BLaER1 (cell line): Measurements from ENCODE around the gene HSPA2.
"Not testable (repeated sequence)": the region's sequence is repeated elsewhere in the genome, so short reads cannot be mapped to it uniquely, and the experiment has no call there.

Experiments
- H3K27ac ChIP-seq: shearing (Covaris generic); formaldehyde crosslinking; 2 replicates; pipeline ENCODE4 v1.8.1; 2022
- H3K27me3 ChIP-seq: shearing (Covaris generic); formaldehyde crosslinking; 2 replicates; pipeline ENCODE4 v1.8.1; 2022
- H3K36me3 ChIP-seq: shearing (Covaris generic); formaldehyde crosslinking; 2 replicates; pipeline ENCODE4 v1.8.1; 2022
- H3K4me1 ChIP-seq: shearing (Covaris generic); formaldehyde crosslinking; 2 replicates; pipeline ENCODE4 v1.8.1; 2022
- H3K4me2 ChIP-seq: shearing (Covaris generic); formaldehyde crosslinking; 2 replicates; pipeline ENCODE4 v1.8.1; 2022
- H3K4me3 ChIP-seq: shearing (Covaris generic); formaldehyde crosslinking; 2 replicates; pipeline ENCODE4 v1.8.1; 2022
- H3K9ac ChIP-seq: shearing (Covaris generic); formaldehyde crosslinking; 2 replicates; pipeline ENCODE4 v1.8.1; 2022
- H3K9me3 ChIP-seq: shearing (Covaris generic); formaldehyde crosslinking; 2 replicates; pipeline ENCODE4 v1.8.1; 2022
- H4K20me1 ChIP-seq: shearing (Covaris generic); formaldehyde crosslinking; 2 replicates; pipeline ENCODE4 v1.8.1; 2022
- Cebpa-rat ChIP-seq: shearing (Covaris generic); IDR thresholded peaks from 2 replicates; pipeline ENCODE4 v1.8.1; 2022

The HSPA2 gene

DNA sequence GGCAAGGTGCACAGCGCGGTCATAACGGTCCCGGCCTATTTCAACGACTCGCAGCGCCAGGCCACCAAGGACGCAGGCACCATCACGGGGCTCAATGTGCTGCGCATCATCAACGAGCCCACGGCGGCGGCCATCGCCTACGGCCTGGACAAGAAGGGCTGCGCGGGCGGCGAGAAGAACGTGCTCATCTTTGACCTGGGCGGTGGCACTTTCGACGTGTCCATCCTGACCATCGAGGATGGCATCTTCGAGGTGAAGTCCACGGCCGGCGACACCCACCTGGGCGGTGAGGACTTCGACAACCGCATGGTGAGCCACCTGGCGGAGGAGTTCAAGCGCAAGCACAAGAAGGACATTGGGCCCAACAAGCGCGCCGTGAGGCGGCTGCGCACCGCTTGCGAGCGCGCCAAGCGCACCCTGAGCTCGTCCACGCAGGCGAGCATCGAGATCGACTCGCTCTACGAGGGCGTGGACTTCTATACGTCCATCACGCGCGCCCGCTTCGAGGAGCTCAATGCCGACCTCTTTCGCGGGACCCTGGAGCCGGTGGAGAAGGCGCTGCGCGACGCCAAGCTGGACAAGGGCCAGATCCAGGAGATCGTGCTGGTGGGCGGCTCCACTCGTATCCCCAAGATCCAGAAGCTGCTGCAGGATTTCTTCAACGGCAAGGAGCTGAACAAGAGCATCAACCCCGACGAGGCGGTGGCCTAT, 875 bp downstream of the HSPA2 start:
- Histone ChIP-seq H3K36me3 (no peaks in the 10 kb centered on the region), H3K4me2 (no peak overlapping the region), H3K9ac (no peak overlapping the region), H3K4me1 (peaks cover 10% of the 10 kb centered on the region), H3K27me3 (no peaks in the 10 kb centered on the region), H3K4me3 (peak overlapping the region; percentile 70), H4K20me1 (no peaks in the 10 kb centered on the region), H3K9me3 (peaks cover 23% of the 10 kb centered on the region), H3K27ac (no peak overlapping the region)
- TF ChIP-seq Cebpa-rat: no peak

DNA sequence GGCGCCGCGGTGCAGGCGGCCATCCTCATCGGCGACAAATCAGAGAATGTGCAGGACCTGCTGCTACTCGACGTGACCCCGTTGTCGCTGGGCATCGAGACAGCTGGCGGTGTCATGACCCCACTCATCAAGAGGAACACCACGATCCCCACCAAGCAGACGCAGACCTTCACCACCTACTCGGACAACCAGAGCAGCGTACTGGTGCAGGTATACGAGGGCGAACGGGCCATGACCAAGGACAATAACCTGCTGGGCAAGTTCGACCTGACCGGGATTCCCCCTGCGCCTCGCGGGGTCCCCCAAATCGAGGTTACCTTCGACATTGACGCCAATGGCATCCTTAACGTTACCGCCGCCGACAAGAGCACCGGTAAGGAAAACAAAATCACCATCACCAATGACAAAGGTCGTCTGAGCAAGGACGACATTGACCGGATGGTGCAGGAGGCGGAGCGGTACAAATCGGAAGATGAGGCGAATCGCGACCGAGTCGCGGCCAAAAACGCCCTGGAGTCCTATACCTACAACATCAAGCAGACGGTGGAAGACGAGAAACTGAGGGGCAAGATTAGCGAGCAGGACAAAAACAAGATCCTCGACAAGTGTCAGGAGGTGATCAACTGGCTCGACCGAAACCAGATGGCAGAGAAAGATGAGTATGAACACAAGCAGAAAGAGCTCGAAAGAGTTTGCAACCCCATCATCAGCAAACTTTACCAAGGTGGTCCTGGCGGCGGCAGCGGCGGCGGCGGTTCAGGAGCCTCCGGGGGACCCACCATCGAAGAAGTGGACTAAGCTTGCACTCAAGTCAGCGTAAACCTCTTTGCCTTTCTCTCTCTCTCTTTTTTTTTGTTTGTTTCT, 1.7 kb downstream of the HSPA2 start:
- Histone ChIP-seq H3K4me3 (0 out of 2 replicates have a peak overlapping the region, but pooled peaks have one; percentile 70), H3K4me2 (no peak overlapping the region)

DNA sequence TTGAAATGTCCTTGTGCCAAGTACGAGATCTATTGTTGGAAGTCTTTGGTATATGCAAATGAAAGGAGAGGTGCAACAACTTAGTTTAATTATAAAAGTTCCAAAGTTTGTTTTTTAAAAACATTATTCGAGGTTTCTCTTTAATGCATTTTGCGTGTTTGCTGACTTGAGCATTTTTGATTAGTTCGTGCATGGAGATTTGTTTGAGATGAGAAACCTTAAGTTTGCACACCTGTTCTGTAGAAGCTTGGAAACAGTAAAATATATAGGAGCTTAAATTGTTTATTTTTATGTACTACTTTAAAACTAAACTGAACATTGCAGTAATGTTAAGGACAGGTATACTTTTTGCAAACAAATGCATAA, 2.3 kb downstream of the HSPA2 start:
- Histone ChIP-seq H3K27me3 (no peaks in the 10 kb centered on the region), H3K27ac (no peak overlapping the region), H3K36me3 (no peaks in the 10 kb centered on the region), H3K4me2 (no peak overlapping the region), H4K20me1 (no peaks in the 10 kb centered on the region), H3K9me3 (peaks cover 23% of the 10 kb centered on the region), H3K9ac (no peak overlapping the region), H3K4me3 (no peak overlapping the region), H3K4me1 (peaks cover 10% of the 10 kb centered on the region)
- no peak for TF ChIP-seq Cebpa-rat

More for the DNA sequence above, 1.7 kb downstream of the HSPA2 start:
- H3K27ac ChIP-seq: no peak overlapping the region
- no peak for TF ChIP-seq Cebpa-rat
- H3K4me1 ChIP-seq: peaks cover 10% of the 10 kb centered on the region
- no peaks in the 10 kb centered on the region for H3K36me3 ChIP-seq
- no peaks in the 10 kb centered on the region for H4K20me1 ChIP-seq
- H3K9ac ChIP-seq: no peak overlapping the region
- no peaks in the 10 kb centered on the region for H3K27me3 ChIP-seq
- peaks cover 23% of the 10 kb centered on the region for H3K9me3 ChIP-seq

DNA sequence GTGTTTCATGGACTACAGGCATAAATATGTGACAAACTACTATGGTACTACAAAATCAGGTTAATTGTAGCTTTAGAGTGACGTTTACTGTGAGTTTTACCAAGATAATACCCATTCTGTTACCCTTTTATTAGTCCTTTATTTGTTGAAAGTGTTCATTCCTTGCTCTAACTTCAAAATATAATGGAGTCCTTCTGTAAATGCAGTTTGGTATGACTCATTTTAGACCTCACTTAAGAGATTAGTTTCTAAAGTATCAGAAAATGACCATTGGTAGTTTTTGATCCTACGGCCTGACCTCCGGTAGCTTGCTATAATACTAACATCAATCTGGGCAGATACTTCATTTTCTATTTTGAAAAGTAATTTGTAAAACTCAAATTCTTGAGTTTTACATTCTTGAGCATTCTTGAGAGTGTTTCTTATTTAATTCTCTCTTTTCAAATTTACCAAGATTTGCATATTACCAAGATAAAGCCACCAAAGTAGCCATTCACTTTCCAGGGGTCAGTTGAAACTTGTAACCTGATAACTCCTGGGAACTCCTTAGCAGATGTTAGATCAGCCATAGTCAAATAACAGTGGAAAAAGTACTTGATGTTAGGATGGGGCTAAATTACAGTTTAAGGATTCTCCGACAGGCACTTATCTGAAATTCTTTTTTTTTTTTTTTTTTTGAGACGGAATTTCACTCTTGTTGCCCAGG, 4.2 kb downstream of the HSPA2 start:
- no peak overlapping the region for H3K4me2 ChIP-seq
- TF ChIP-seq Cebpa-rat: no peak
- no peaks in the 10 kb centered on the region for H3K4me1 ChIP-seq
- H4K20me1 ChIP-seq: no peaks in the 10 kb centered on the region
- no peak overlapping the region for H3K4me3 ChIP-seq
- H3K9ac ChIP-seq: no peak overlapping the region
- no peak overlapping the region for H3K27ac ChIP-seq
- H3K9me3 ChIP-seq: peaks cover 27% of the 10 kb centered on the region
- H3K36me3 ChIP-seq: no peaks in the 10 kb centered on the region
- H3K27me3 ChIP-seq: peaks cover 13% of the 10 kb centered on the region

DNA sequence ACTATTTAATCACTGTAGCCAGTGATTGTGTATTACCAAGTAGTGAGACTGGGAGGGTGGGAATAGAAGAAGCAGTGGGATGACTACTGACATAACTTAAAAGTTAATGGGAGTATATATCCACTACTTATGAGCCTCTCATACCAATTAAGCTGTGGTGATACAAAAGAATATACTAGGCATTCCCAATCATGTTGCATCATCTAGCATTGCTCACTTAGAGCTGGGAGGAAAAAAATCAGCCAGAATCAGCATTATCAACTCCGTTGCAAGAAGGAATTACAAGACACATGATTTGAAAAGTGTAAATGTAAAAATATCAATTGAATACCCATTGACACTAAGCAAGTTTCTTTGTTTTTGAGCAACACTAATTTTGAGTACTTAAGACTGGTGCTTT, 8.5 kb downstream of the HSPA2 start:
- H3K9ac ChIP-seq: no peak overlapping the region
- H3K27ac ChIP-seq: no peak overlapping the region
- no peak overlapping the region for H3K4me3 ChIP-seq
- no peaks in the 10 kb centered on the region for H3K36me3 ChIP-seq
- no peaks in the 10 kb centered on the region for H4K20me1 ChIP-seq
- peaks cover 31% of the 10 kb centered on the region for H3K27me3 ChIP-seq
- no peak for TF ChIP-seq Cebpa-rat
- no peak overlapping the region for H3K4me2 ChIP-seq
- H3K9me3 ChIP-seq: peaks cover 12% of the 10 kb centered on the region; the same call in 1 of the 2 replicates
- no peaks in the 10 kb centered on the region for H3K4me1 ChIP-seq

DNA sequence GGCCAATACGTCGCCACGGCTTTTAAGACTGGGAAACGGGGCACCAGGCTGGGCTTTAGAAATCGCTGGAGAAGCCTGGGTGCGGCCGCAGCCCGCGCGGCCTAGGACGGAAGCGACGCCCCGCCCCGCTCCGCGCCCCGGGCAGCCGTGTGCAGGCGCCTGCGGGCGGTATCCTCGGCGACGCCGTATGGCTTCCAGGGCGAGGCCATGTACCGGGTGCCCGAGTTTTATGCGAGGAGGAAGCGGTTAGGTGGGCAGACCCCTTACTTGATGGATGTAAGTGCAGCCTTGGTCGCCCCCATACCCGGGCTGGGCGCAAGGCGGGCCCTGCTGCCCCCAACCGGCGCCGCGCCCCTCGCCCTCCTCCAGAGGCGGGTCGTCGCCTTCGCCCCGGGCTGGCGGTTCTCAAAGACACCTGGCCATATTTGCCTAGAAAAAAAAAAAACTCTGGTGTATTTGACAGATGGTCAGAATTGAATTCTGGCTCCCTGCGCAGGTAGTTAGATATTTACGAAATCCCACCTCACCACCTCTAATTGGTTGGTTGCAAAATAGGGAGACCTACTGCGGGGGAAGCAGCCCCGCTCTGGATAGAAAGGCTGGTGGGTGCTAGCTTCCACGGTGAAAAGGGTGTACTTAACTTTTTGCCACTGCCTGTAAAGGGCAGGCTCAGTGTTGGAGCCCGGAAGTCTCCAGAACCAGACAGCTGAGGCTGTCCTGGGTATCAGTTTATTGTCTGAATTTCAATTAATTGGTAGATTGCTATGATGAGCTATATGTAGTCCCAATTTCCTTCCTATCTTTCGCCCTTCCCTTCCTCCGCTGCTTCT, 9.5 kb downstream of the HSPA2 start, which contains the start of gene PPP1R36:
PPP1R36 (plus strand) TSS at position 171 of the 830 bp plus-strand sequence; CDS start at position 208, 37 bp downstream.
- no peak within 1 kb of the TSS for H3K9ac ChIP-seq
- H3K27ac ChIP-seq: no peak within 1 kb of the TSS
- H4K20me1 ChIP-seq: no peaks in the 10 kb centered on the region
- H3K27me3 ChIP-seq: peaks cover 31% of the 10 kb centered on the region
- no peaks in the 10 kb centered on the region for H3K36me3 ChIP-seq
- H3K4me3 ChIP-seq: peak within 1 kb of the TSS; percentile 55
- H3K9me3 ChIP-seq: peaks cover 12% of the 10 kb centered on the region; the same call in 1 of the 2 replicates
- no peak for TF ChIP-seq Cebpa-rat
- H3K4me2 ChIP-seq: peak within 1 kb of the TSS; percentile 67
- no peaks in the 10 kb centered on the region for H3K4me1 ChIP-seq

DNA sequence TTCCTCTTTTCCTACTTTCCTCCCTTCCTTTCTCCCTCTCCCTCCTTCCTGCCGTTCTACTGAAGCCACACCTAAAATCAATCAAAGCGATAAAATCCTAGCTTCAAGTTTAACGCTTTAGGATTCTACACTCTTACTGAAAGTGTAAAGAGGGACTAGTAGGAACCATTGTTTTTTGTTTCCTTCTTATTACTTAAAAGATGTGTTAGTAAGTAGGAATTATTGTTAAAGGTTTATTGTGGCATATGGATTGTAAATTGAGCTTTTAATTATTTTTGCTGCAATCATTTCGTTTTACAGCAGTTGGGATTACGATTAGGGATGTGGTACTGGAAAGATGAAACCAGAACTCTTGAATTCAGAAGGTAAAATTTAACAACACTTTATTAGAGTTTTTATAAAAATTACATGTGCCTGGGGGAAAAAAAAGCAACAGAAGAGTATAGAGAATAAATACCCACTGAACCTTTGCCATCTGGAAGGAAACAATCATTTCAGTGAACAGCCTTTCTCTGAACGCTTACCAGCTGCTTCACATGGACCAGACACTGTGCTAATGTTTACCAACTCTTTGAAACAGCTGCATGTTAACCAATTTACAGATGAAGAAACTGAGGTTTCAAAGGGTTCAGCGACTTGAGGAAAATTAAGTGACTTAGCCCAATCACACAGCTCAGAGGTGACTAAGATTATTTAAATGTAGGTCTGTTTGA, 10.2 kb downstream of the HSPA2 start:
- no peaks in the 10 kb centered on the region for H4K20me1 ChIP-seq
- H3K9ac ChIP-seq: no peak overlapping the region
- H3K4me2 ChIP-seq: no peak overlapping the region
- peaks cover 31% of the 10 kb centered on the region for H3K27me3 ChIP-seq
- H3K9me3 ChIP-seq: peaks cover 12% of the 10 kb centered on the region; the same call in 1 of the 2 replicates
- no peaks in the 10 kb centered on the region for H3K4me1 ChIP-seq
- H3K27ac ChIP-seq: no peak overlapping the region
- no peak overlapping the region for H3K4me3 ChIP-seq
- H3K36me3 ChIP-seq: no peaks in the 10 kb centered on the region
- no peak for TF ChIP-seq Cebpa-rat

DNA sequence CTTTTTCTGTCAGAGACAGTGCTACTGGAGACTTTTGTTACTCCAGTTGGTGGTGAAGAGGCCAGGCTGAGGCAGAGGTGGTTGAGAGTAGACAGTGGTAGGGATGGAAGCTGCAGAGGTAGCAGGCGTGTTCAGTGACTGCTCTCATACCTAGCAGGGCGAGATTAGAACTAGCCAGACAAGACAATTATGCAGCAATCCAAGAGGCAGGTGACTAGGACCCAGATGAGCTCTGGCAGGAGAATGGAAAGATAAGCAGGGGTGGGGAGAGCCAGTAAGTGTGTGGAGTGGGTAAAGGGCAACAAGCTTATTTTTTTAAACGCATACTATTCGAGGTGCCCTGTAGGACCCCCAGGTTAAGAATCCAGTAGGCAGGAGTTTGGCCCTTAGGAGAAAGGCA, 14.0 kb downstream of the HSPA2 start:
- no peak for TF ChIP-seq Cebpa-rat
- Histone ChIP-seq H3K9ac (no peak overlapping the region), H4K20me1 (no peaks in the 10 kb centered on the region), H3K36me3 (no peaks in the 10 kb centered on the region), H3K4me3 (no peak overlapping the region), H3K4me2 (no peak overlapping the region), H3K4me1 (no peaks in the 10 kb centered on the region), H3K27me3 (peaks cover 20% of the 10 kb centered on the region), H3K9me3 (peaks cover 10% of the 10 kb centered on the region; the same call in 1 of the 2 replicates), H3K27ac (no peak overlapping the region)

DNA sequence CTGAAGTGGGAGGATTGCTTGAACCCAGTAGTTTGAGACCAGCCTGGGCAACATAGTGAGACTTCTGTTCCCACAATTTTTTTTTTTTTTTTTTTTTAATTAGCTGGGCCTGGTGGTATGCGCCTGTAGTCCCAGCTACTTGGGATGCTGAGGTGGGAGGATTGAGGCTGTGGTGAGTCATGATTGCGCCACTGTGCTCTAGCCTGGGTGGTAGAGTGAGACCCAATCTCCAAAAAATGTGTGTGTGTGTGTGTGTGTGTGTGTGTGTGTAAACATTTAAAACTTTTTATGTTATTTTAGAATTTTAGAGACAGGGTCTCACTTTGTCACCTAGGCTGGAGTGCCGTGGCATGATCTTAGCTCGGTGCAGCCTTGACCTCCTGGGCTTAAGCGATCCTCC, 16.0 kb downstream of the HSPA2 start:
- H3K9me3 ChIP-seq: no peaks in the 10 kb centered on the region
- no peaks in the 10 kb centered on the region for H4K20me1 ChIP-seq
- no peak overlapping the region for H3K27ac ChIP-seq
- H3K36me3 ChIP-seq: no peaks in the 10 kb centered on the region
- no peak for TF ChIP-seq Cebpa-rat
- H3K9ac ChIP-seq: no peak overlapping the region
- peaks cover 13% of the 10 kb centered on the region for H3K4me1 ChIP-seq
- no peak overlapping the region for H3K4me2 ChIP-seq
- H3K27me3 ChIP-seq: peaks cover 2% of the 10 kb centered on the region; the same call in 1 of the 2 replicates
- H3K4me3 ChIP-seq: no peak overlapping the region

DNA sequence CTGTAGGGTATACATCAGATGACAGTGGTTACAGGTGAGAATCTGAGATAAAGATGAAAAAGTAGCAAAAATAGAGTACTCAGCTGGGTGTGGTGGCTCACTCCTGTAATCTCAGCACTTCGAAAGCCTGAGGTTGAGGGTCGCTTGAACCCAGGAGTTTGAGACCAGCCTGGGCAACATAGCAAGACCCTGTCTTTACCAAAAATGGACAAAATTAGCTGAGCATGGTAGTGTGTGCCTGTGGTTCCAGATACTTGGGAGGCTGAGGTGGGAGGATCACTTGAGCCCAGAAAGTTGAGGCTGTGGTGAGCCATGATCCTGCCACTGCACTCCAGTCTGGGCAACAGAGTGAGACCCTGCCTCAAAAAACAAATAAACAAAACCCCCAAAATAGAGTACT, 17.7 kb downstream of the HSPA2 start:
- peaks cover 13% of the 10 kb centered on the region for H3K4me1 ChIP-seq

More for the DNA sequence above, 17.7 kb downstream of the HSPA2 start:
- H3K4me2 ChIP-seq, H4K20me1 ChIP-seq, H3K27me3 ChIP-seq, H3K36me3 ChIP-seq, H3K9ac ChIP-seq, H3K27ac ChIP-seq, H3K9me3 ChIP-seq, H3K4me3 ChIP-seq: not testable (repeated sequence)
